DND-41 (cell line): Measurements from ENCODE around the gene MYO1C.

Experiments
- ATAC-seq: fragments of 200-7000 bp; cut with Tn5 transposase; 3 replicates; pipeline ENCODE4 v1.9.1; 2021; ENCODE audit warnings: low read depth; ENCODE audit not compliant: insufficient read depth
- DNase-seq: peaks from one replicate; pipeline ENCODE4 v3.0.0-alpha.2; 2020
- H2AFZ ChIP-seq: 2 replicates; pipeline ENCODE4 v1.6.0; 2012; ENCODE audit warnings: low read depth, low read length
- H3K27ac ChIP-seq: 2 replicates; pipeline ENCODE4 v1.5.1; 2012; ENCODE audit warnings: low read length, inconsistent platforms
- H3K27me3 ChIP-seq: fragments of 200-600 bp; sonication (generic); 2 replicates; pipeline ENCODE4 v1.6.0; 2012; ENCODE audit warnings: low read length, mild to moderate bottlenecking, inconsistent platforms; ENCODE audit not compliant: insufficient read depth, poor library complexity
- H3K36me3 ChIP-seq: 2 replicates; pipeline ENCODE4 v1.5.1; 2012; ENCODE audit warnings: low read length, inconsistent platforms; ENCODE audit not compliant: insufficient read depth
- H3K4me1 ChIP-seq: 2 replicates; pipeline ENCODE4 v1.5.1; 2012; ENCODE audit warnings: mild to moderate bottlenecking, low read length; ENCODE audit not compliant: insufficient read depth
- H3K4me2 ChIP-seq: 2 replicates; pipeline ENCODE4 v1.6.0; 2012; ENCODE audit warnings: mild to moderate bottlenecking, moderate library complexity, low read length, inconsistent platforms; ENCODE audit not compliant: insufficient read depth
- H3K4me3 ChIP-seq, 2 experiments: fragments of 200-600 bp in 1 of 2; shearing (Covaris generic) in 1 of 2; 2 replicates each; pipeline ENCODE4 v1.5.1; 2012 to 2016; ENCODE audit warnings: inconsistent platforms in 2 of 2, low read length in 2 of 2, mild to moderate bottlenecking in 2 of 2, low read depth in 1 of 2, moderate library complexity in 1 of 2
- H3K79me2 ChIP-seq: 2 replicates; pipeline ENCODE4 v1.6.0; 2012; ENCODE audit warnings: low read length, inconsistent platforms; ENCODE audit not compliant: insufficient read depth
- H3K9ac ChIP-seq: 2 replicates; pipeline ENCODE4 v1.6.0; 2012; ENCODE audit warnings: low read depth, mild to moderate bottlenecking, inconsistent platforms, low read length, moderate library complexity
- H3K9me3 ChIP-seq: 2 replicates; pipeline ENCODE4 v1.5.1; 2012; ENCODE audit warnings: low read length, moderate library complexity, mild to moderate bottlenecking, inconsistent platforms; ENCODE audit not compliant: insufficient read depth, severe bottlenecking
- H4K20me1 ChIP-seq: 2 replicates; pipeline ENCODE4 v1.6.0; 2012; ENCODE audit warnings: low read length; ENCODE audit not compliant: insufficient read depth
- CTCF ChIP-seq: IDR thresholded peaks from 2 replicates; pipeline ENCODE4 v1.5.1; 2012; ENCODE audit warnings: borderline replicate concordance, low read length, moderate library complexity, mild to moderate bottlenecking; ENCODE audit not compliant: poor library complexity, severe bottlenecking; ENCODE audit errors: extremely low read depth
- EZH2 ChIP-seq: IDR thresholded peaks from 3 replicates; pipeline ENCODE4 v1.6.1; 2012; ENCODE audit warnings: borderline replicate concordance, low read depth, mild to moderate bottlenecking, moderate library complexity, low read length, inconsistent platforms; ENCODE audit not compliant: severe bottlenecking

MYO1C gene

DNA sequence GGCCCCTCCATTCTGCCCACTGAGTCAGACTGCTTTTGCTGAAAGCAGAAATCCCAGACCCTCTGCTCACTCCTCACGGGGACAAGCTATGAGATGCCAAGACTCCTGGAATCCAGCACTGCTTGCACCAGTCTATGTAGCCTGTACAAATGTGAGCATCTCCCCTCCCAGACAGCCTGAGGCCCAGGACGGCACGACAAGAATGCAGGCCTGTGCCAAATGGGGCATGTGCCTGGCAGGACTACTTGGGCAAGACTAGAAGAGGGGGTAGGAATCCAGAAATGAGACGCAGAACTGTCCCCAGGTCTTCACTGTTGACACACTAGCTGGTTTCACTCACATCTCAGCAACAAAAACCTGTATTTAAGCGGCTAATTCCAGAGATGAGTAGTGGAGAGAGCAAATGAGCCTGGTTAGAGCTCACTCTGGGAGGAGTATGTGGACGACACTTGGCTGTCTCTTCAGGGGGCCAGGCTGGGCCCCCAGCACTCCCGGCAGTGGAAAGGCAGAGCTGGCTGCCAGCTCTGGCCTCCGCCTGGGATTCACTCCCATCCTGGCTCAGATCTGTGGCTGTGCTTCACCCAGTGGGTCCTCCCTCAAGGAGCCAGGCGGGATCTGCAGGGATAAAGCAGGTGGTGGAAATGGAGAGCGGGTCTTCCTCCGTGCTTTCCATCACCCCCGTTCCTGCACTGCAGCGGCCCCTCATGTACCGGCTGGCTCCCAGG, 2.9 kb upstream of the MYO1C start:
- Histone ChIP-seq H3K36me3 (peaks cover 36% of the 10 kb centered on the region), H3K4me3 (no peak overlapping the region), H3K4me1 (peaks cover 16% of the 10 kb centered on the region), H3K27me3 (no peaks in the 10 kb centered on the region), H3K9me3 (no peaks in the 10 kb centered on the region), H3K4me2 (no peak overlapping the region), H2AFZ (no peak overlapping the region), H3K79me2 (no peaks in the 10 kb centered on the region), H4K20me1 (peaks cover 13% of the 10 kb centered on the region), H3K27ac (no peak overlapping the region), H3K9ac (no peak overlapping the region)
- TF ChIP-seq CTCF = no peak
- TF ChIP-seq EZH2 = no peak
- DNase-seq = no peak
- no peak for ATAC-seq

GRCh38 chr17:1494736-1495253, 2.3 kb upstream of the MYO1C start:
- no peak overlapping the region for H2AFZ ChIP-seq
- H3K27ac ChIP-seq = no peak overlapping the region
- no peaks in the 10 kb centered on the region for H3K79me2 ChIP-seq
- H3K4me3 ChIP-seq = no peak overlapping the region
- no peak for ATAC-seq
- peaks cover 33% of the 10 kb centered on the region for H3K36me3 ChIP-seq
- no peaks in the 10 kb centered on the region for H3K27me3 ChIP-seq
- DNase-seq = no peak
- peaks cover 18% of the 10 kb centered on the region for H3K4me1 ChIP-seq
- no peak overlapping the region for H3K4me2 ChIP-seq
- peaks cover 13% of the 10 kb centered on the region for H4K20me1 ChIP-seq
- TF ChIP-seq EZH2 (no peak), CTCF (no peak)
- H3K9ac ChIP-seq = no peak overlapping the region
- no peaks in the 10 kb centered on the region for H3K9me3 ChIP-seq

DNA sequence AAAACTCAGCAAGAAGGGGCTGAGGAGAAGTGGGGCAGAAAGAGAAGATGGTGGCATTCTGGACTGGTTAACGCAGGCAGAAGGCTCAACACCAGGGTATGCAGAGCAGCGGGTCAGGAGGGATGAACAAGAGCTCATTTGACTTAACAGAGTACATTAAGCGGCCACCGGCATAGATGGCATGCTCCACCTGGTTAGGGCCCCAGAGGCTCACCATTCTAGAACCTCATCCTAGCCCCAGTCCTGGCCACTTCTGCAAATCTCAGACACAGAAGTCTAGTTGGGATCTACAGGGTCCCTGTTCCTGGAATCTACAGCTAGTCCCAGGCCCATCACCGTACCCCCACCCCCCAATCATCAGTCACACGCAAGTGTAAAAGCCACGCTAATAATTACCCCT, 1.7 kb upstream of the MYO1C start:
- ATAC-seq (no peak), DNase-seq (no peak)
- no peaks in the 10 kb centered on the region for H3K79me2 ChIP-seq
- H3K4me2 ChIP-seq = no peak overlapping the region
- no peak overlapping the region for H3K9ac ChIP-seq
- H3K27me3 ChIP-seq = no peaks in the 10 kb centered on the region
- peaks cover 13% of the 10 kb centered on the region for H4K20me1 ChIP-seq
- H3K4me3 ChIP-seq = no peak overlapping the region
- TF ChIP-seq CTCF (no peak), EZH2 (no peak)
- H3K27ac ChIP-seq = no peak overlapping the region
- H3K4me1 ChIP-seq = peaks cover 18% of the 10 kb centered on the region
- H3K9me3 ChIP-seq = no peaks in the 10 kb centered on the region
- peaks cover 30% of the 10 kb centered on the region for H3K36me3 ChIP-seq
- H2AFZ ChIP-seq = no peak overlapping the region
